ENCODE data around the gene UXS1. TPM values are rescaled to one million over a fixed set of nuclear protein-coding genes. Genes with fewer than 3 reads are reported as not detected.

UXS1 gene
- total RNA-seq, 1 donor from 2014 or later, result 18.2 TPM

- ATAC-seq, result no peak
These were observed 4.8 kb downstream of the UXS1 start for GRCh38 chr2:106189325-106189724.

DNA sequence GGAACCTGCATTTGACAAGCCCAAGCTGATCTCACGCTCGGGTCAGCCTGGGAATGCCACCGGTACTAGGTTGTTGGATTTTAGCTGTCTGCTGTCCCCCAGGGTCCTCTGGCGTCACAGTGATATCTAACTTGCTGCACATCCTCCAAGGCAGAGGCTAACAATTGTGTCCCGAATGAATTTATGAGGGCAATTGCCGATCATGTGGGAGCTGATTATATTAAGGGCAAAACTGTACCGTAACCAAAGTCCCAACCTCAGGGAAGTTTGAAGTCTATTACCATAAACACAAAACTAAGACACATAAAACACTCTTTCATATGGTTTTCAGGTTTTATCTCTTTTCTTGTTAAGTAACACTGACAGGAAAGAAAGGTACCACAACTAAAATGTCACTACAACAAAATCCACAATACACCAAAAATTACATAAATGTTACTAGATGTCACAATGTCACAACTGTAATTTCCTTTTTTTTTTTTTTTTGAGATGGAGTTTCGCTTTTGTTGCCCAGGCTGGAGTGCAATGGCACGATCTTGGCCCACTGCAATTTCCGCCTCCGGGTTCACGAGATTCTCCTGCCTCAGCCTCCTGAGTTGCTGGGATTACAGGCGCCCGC lies 6.7 kb downstream of the UXS1 start:
- ATAC-seq, result no peak

DNA sequence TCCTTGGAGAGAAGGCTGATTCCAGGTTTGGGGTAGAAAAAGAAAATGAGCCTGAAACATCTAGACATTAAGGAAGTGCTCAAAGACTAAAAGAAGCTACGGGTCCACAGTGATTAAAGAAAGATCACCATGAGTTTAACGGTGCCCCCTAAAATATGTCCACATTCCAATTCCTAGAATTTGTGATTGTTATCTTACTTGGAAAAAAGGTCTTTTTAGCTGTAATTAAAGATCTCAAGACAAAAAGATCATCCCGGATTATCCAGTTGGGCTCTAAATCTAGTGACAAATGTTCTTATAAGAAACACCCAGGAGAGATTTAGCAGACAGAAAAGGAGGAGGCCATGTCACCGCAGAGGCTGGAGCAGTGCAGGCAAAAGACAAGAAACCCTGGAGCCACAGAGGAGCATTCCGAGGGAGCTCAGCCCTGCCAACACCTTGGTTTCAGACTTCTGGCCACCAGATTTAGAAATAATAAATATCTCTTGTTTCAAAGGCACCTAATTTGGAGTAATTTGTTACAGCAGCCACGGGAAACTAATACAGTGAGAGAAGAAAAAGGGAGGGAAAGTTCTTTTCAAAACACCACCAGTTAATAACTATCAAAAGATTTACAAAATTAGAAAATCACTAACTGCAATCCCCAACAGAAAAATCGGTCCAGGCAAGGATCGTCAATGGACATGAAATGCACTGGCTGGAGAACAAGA lies 8.5 kb downstream of the UXS1 start:
- no peak for ATAC-seq

DNA sequence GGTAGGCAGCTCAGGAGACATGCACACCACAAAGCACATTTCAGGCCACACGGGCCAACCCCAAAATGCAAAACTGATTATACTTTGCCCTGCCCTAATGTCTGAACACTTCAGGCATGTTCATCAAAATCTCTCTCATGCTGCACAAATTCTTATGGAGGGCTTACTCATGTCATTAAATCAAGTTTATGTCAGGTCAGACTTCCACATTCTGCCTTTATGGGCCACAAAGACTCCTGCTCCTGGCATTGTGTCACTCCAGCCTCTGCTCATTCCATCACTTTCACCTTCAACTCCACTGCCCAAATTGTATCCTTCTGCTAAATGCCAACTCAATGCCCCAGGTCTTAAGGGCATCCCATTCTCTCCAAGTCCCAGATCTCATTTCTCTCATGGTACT lies 9.2 kb downstream of the UXS1 start:
- ATAC-seq, result no peak

- no peak for ATAC-seq
These were observed 9.7 kb downstream of the UXS1 start for GRCh38 chr2:106184394-106184793.

GRCh38 chr2:106183101-106183696 lies 10.9 kb downstream of the UXS1 start:
- ATAC-seq, result no peak

GRCh38 chr2:106181064-106181463 lies 13.0 kb downstream of the UXS1 start:
- no peak for ATAC-seq

DNA sequence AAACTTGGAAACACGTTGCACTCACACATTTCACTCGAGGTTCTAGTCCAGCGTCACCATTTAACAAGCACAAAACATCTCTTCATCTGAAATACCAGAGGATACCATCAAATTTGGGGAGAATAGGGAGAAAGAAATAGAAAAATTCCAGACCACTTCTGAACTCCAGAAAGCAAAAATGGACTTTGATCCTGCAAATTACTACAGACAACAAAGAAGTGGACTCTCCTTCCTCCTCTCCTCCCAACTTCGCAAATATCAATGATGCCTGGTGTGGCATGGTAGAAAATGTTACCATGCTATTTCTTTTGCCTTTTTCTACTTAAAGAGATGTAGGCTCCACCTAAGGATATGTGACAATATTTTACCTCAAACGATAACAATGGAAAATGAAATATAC lies 13.5 kb downstream of the UXS1 start:
- ATAC-seq, result no peak

DNA sequence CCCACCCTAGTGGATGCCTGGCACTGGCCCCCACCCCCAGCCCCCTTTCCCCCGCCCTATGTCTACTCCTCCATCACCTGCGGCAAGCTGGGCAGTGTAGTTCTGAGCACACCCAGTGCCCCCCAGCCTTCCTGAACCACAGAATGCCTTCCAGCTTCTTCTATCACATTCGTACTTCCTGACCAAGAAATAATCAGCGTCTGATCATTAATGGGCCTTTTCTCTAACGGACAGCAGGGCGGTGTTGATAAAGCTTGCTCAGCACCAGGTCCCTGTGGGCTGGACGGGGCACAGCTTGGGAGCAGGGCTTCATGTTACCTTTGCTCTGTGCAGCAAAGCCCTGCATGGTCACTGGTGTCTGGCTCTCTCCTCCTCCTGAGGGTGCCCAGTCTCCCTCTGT lies 15.4 kb downstream of the UXS1 start:
- no peak for ATAC-seq

DNA sequence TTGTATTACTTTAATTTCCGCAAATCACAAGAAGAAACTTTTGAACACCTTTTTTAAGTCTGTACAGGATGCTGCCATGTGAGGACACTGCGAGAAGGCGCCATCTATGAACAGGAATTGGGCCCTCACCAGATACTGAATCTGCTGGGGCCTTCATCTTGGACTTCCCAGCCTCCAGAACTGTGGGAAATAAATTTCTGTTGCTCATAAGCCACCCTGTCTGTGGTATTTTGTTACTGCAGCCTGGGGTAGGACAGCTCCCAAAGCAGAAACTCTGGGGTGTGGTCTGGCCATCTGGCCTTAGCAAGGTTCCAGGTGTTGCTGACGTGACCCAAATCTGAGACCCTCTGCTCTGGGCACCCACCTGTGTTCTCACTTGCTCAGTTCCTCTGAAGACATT lies 16.5 kb downstream of the UXS1 start:
- ATAC-seq, result no peak

DNA sequence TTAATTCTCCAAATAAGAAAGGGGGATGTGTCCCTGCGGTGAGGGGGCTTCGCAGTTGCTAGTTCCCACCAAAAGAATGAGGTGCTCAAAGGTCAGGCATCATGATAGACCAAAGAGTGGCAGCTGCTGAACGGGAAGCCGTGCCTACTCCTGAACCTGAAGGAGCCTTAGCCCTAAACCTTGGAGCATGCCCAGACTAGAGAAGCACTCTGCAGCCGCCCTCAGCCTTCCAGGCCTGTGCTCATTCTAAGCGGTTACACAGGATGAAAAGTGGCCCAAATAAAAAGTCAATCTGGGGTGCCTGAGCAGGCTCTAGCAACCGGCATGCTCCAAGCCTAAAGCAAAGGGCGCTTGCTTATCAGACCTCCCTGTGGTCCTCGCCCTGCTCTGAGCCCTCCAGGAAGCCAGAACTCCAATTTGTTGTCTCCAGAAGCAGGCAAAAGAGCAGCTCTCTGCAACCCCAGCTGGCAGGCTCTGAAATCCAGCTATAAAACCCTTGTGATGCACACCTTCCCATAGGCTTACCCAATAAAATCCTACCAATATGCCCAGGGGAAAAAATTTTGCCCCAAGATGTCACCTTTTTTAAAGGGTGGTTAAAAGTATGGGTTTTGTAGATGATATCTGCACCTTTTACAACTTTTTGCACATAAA lies 17.5 kb downstream of the UXS1 start:
- peak; percentile 55 for ATAC-seq

- ATAC-seq, result no peak
These were observed 18.8 kb downstream of the UXS1 start for GRCh38 chr2:106175086-106175850.

DNA sequence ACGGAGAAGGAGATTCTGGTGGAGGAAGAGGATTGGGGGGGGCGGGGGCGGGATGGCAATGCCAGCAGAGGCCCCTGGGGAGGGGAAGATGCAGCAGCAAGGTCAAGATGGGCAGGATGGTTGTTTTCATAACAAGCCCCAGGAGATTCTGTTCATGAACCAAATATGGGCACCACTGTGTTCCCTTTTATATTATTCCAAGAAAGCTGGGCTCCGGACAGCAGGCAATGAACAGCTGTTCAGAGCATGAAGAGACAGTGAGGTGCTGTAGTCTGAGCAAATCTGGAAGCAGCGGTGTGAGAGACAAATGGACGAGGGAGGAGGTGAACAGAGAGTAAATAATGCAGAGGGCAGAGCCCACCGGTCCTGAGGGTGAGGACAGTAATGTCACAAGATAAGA lies 20.0 kb downstream of the UXS1 start:
- ATAC-seq, result no peak

- no peak for ATAC-seq
These were observed 21.5 kb downstream of the UXS1 start for GRCh38 chr2:106172649-106173048.

DNA sequence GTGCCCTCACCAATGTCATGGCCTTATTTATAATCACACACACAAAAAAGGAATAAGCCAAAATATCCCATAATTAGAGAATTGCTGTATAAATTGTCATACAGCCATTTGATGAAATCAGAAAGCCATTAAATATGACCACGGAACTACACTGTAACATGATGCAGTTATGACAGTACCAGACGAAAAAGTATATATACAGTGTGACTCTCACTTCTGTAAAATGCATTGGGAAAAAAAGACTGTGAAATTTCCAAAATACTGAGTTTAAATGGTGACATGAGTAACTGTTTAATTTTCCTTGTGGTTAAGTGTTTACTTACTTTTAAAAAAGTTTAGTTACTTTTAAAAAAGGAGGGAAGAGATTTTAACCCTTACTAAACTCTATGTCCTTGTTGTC lies 25.4 kb downstream of the UXS1 start:
- ATAC-seq, result no peak

DNA sequence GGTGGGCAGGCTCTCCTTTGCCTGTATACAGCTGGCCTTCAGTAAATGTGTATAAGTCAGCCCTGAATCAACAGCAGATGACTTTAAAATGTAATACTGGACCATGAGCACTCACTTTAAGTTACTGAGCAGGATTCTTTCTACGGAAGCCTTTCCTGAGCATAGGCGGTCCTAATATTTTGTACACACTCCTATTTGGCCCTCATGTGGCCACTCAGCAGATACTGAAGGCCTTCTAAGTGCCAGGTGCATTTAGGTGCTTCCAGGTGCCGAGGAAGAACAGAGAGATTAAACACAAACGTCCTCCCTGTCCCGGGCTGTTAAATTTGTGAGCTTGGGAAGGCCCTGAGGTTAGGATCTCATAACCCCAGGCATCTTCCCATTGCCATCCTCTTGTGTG lies 27.0 kb downstream of the UXS1 start:
- ATAC-seq, result no peak

GRCh38 chr2:106165561-106165960 lies 28.5 kb downstream of the UXS1 start:
- ATAC-seq, result no peak

- no peak for ATAC-seq
These were observed 29.1 kb downstream of the UXS1 start for GRCh38 chr2:106165029-106165428.

- no peak for ATAC-seq
These were observed 30.1 kb downstream of the UXS1 start for GRCh38 chr2:106163948-106164545.

DNA sequence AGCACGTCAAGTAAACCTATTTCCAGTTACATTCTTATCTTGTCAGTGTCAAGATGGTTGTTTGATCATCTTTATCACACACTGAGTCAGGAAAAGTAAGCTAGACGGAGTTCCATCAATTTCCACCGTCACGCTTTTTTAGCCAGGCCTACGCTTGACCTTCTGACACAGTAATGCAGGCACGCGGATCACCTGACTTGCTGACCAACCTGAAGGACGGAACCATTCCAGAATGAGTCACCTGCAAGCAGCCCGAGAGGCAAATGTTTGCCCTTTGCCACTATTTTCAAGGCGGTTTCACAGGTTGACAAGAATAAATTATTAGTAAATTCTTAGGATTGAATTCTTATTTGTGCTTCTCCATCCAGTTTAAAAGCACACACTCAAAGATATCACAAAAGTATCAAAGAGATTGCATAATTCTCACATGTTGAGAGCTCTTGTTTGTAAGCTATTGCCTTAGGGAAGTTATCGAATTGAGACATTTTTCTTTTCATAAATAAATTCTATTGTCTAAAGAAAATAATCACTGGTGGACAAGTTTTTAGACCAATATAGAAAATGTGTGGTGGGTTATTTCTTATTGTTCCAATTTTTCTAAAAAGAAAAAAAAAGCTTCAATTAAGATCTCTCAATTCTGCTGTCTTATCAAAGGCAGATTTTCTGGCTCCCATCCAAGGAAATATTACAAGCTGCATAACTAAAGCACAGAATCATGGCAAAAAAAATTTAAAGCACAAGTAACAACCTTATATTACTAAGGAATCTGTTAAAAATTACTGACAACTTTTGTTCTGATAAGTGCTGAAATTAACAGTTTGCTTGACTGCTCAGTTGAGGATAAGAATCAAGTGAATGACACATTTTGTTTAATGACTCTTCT lies 31.9 kb downstream of the UXS1 start:
- peak; percentile 57 for ATAC-seq

- no peak for ATAC-seq
These were observed 32.8 kb downstream of the UXS1 start for GRCh38 chr2:106161341-106161740.

Data from esophagus mucosa (tissue), 1 donor.